Midbrain (tissue), 1 donor: Measurements from ENCODE around the gene MED31.
"Not testable (repeated sequence)": the region's sequence is repeated elsewhere in the genome, so short reads cannot be mapped to it uniquely, and the experiment has no call there.

Experiments
- DNase-seq: peaks from one replicate; lab custom pipeline; 2025; lab: John Stamatoyannopoulos, UW

MED31 gene

GRCh38 chr17:6655732-6656361, 4.4 kb upstream of the MED31 start:
- DNase-seq, result not testable (repeated sequence)

GRCh38 chr17:6654841-6655731, 3.7 kb upstream of the MED31 start:
- DNase-seq, result no peak

- DNase-seq, result no peak
Measured at GRCh38 chr17:6651919-6652452, 581 bp upstream of the MED31 start.

GRCh38 chr17:6648181-6648580, 3.2 kb downstream of the MED31 start:
- DNase-seq, result no peak

GRCh38 chr17:6643451-6644125, 7.8 kb downstream of the MED31 start:
- no peak for DNase-seq

GRCh38 chr17:6642592-6642991, 8.8 kb downstream of the MED31 start:
- no peak for DNase-seq

- peak; percentile 51 for DNase-seq
Measured at GRCh38 chr17:6641247-6641863, 10.1 kb downstream of the MED31 start.

- DNase-seq, result peak; percentile 87
Measured at GRCh38 chr17:6640536-6641246, 10.7 kb downstream of the MED31 start, which contains the start of the genes KIAA0753 and TXNDC17. TSS of gene KIAA0753 (minus strand) at chr17:6640711. CDS start at chr17:6635103, 5,608 bp downstream. TSS of gene TXNDC17 (plus strand) at chr17:6641060. CDS start at chr17:6641083, 23 bp downstream.

GRCh38 chr17:6639586-6640535, 11.5 kb downstream of the MED31 start:
- no peak for DNase-seq

GRCh38 chr17:6639014-6639585, 12.3 kb downstream of the MED31 start:
- DNase-seq, result no peak

GRCh38 chr17:6638046-6638908, 13.1 kb downstream of the MED31 start:
- no peak for DNase-seq

- no peak for DNase-seq
Measured at GRCh38 chr17:6637458-6637840, 14.0 kb downstream of the MED31 start.

GRCh38 chr17:6636616-6637457, 14.6 kb downstream of the MED31 start:
- no peak for DNase-seq

- DNase-seq, result no peak
Measured at GRCh38 chr17:6636105-6636504, 15.3 kb downstream of the MED31 start.

GRCh38 chr17:6633263-6633662, 18.1 kb downstream of the MED31 start:
- no peak for DNase-seq

- DNase-seq, result no peak
Measured at GRCh38 chr17:6632530-6632929, 18.9 kb downstream of the MED31 start.

GRCh38 chr17:6630390-6630789, 21.0 kb downstream of the MED31 start:
- no peak for DNase-seq

GRCh38 chr17:6627019-6627418, 24.4 kb downstream of the MED31 start:
- no peak for DNase-seq
